ENCODE measurements around the gene PA2G4.
A peak's percentile ranks its signal among the peaks of the same experiment; 100 is the strongest.

Gene PA2G4

DNA sequence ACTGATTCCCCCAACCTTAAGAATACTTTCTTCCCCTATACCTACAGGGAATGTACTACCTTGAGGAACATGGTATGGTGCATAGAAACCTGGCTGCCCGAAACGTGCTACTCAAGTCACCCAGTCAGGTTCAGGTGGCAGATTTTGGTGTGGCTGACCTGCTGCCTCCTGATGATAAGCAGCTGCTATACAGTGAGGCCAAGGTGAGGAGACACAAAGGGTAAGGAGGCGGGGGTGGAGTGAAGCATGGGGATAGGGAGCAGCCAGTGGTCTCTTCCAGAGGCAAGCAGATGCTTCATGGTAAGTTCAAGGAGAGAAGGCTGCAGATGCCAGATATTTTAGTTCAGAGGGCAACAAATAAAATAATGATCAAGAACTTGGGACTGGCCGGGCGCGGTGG lies 6.6 kb upstream of the PA2G4 start:
- Histone ChIP-seq H3K27ac (ENCODE audit: low read depth, low read length) (no peak overlapping the region), H3K9ac (ENCODE audit: low read depth in 1 of 2, low read length in 2 of 2) (no peak overlapping the region), H3K4me1 (ENCODE audit: control insufficient read depth in 1 of 2, insufficient read depth in 2 of 2, low read length in 2 of 2) (peaks cover 8 to 25% of the 10 kb centered on the region in 2 donors), H3K27me3 (ENCODE audit: control insufficient read depth in 1 of 2, insufficient read depth in 2 of 2, low read length in 2 of 2) (no peaks in the 10 kb centered on the region), H3K4me3 (ENCODE audit: low read depth in 1 of 2, low read length in 2 of 2) (no peak overlapping the region), H3K36me3 (ENCODE audit: control insufficient read depth in 1 of 2, insufficient read depth in 2 of 2, low read length in 2 of 2) (peaks cover 35 to 72% of the 10 kb centered on the region in 2 donors), H3K9me3 (ENCODE audit: control insufficient read depth in 1 of 2, low read length in 2 of 2) (no peaks in the 10 kb centered on the region)

DNA sequence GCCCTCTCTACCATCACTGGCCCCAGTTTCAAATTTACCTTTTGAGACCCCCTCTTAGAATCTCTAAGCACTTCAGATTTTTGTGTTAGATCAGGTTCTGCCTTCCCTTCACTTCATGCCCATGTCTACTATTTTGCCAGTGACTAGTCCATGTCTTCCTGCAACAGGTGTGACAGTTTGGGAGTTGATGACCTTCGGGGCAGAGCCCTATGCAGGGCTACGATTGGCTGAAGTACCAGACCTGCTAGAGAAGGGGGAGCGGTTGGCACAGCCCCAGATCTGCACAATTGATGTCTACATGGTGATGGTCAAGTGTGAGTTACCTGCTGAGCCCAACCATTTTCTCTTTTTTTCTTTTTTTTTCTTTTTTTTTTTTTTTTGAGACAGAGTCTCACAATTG lies 5.8 kb upstream of the PA2G4 start:
- Histone ChIP-seq H3K36me3 (ENCODE audit: control insufficient read depth in 1 of 2, insufficient read depth in 2 of 2, low read length in 2 of 2) (peaks cover 27 to 63% of the 10 kb centered on the region in 2 donors), H3K27ac (ENCODE audit: low read depth, low read length) (no peak overlapping the region), H3K4me3 (ENCODE audit: low read depth in 1 of 2, low read length in 2 of 2) (no peak overlapping the region), H3K27me3 (ENCODE audit: control insufficient read depth in 1 of 2, insufficient read depth in 2 of 2, low read length in 2 of 2) (no peaks in the 10 kb centered on the region), H3K9ac (ENCODE audit: low read depth in 1 of 2, low read length in 2 of 2) (no peak overlapping the region), H3K4me1 (ENCODE audit: control insufficient read depth in 1 of 2, insufficient read depth in 2 of 2, low read length in 2 of 2) (peaks cover 15 to 33% of the 10 kb centered on the region in 2 donors), H3K9me3 (ENCODE audit: control insufficient read depth in 1 of 2, low read length in 2 of 2) (no peaks in the 10 kb centered on the region)

DNA sequence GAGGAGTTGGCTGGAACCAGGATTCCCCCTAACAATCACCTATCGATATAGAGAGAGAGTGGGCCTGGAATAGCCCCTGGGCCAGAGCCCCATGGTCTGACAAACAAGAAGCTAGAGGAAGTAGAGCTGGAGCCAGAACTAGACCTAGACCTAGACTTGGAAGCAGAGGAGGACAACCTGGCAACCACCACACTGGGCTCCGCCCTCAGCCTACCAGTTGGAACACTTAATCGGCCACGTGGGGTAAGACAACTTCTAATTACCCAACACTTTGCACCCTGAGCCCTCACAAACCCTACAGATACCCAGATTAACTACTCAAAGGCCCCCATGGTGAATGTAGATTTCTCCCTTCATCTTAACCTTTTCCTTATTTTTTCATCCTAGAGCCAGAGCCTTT lies 4.6 kb upstream of the PA2G4 start:
- H3K27ac ChIP-seq (ENCODE audit: low read depth, low read length): no peak overlapping the region
- no peak overlapping the region for H3K4me3 ChIP-seq (ENCODE audit: low read depth in 1 of 2, low read length in 2 of 2)
- H3K27me3 ChIP-seq (ENCODE audit: control insufficient read depth in 1 of 2, insufficient read depth in 2 of 2, low read length in 2 of 2): no peaks in the 10 kb centered on the region
- no peaks in the 10 kb centered on the region for H3K9me3 ChIP-seq (ENCODE audit: control insufficient read depth in 1 of 2, low read length in 2 of 2)
- no peak overlapping the region for H3K9ac ChIP-seq (ENCODE audit: low read depth in 1 of 2, low read length in 2 of 2)
- peaks cover 24 to 53% of the 10 kb centered on the region in 2 donors for H3K36me3 ChIP-seq (ENCODE audit: control insufficient read depth in 1 of 2, insufficient read depth in 2 of 2, low read length in 2 of 2)
- peaks cover 16 to 36% of the 10 kb centered on the region in 2 donors for H3K4me1 ChIP-seq (ENCODE audit: control insufficient read depth in 1 of 2, insufficient read depth in 2 of 2, low read length in 2 of 2)

DNA sequence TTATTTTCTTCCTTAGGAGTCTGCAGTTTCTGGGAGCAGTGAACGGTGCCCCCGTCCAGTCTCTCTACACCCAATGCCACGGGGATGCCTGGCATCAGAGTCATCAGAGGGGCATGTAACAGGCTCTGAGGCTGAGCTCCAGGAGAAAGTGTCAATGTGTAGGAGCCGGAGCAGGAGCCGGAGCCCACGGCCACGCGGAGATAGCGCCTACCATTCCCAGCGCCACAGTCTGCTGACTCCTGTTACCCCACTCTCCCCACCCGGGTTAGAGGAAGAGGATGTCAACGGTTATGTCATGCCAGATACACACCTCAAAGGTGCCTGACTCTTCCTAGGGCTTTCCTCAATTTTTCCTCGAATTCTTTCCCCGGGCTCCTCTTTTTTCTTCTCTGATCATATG lies 3.3 kb upstream of the PA2G4 start:
- peaks cover 27 to 40% of the 10 kb centered on the region in 2 donors for H3K4me1 ChIP-seq (ENCODE audit: control insufficient read depth in 1 of 2, insufficient read depth in 2 of 2, low read length in 2 of 2)
- no peaks in the 10 kb centered on the region for H3K27me3 ChIP-seq (ENCODE audit: control insufficient read depth in 1 of 2, insufficient read depth in 2 of 2, low read length in 2 of 2)
- H3K9ac ChIP-seq (ENCODE audit: low read depth in 1 of 2, low read length in 2 of 2): no peak overlapping the region
- H3K36me3 ChIP-seq (ENCODE audit: control insufficient read depth in 1 of 2, insufficient read depth in 2 of 2, low read length in 2 of 2): peaks cover 17 to 43% of the 10 kb centered on the region in 2 donors
- H3K4me3 ChIP-seq (ENCODE audit: low read depth in 1 of 2, low read length in 2 of 2): no peak overlapping the region
- H3K9me3 ChIP-seq (ENCODE audit: control insufficient read depth in 1 of 2, low read length in 2 of 2): no peaks in the 10 kb centered on the region
- H3K27ac ChIP-seq (ENCODE audit: low read depth, low read length): no peak overlapping the region

GRCh38 chr12:56102683-56103065 lies 1.7 kb upstream of the PA2G4 start:
- peaks cover 15 to 41% of the 10 kb centered on the region in 2 donors for H3K36me3 ChIP-seq (ENCODE audit: control insufficient read depth in 1 of 2, insufficient read depth in 2 of 2, low read length in 2 of 2)
- no peak overlapping the region for H3K27ac ChIP-seq (ENCODE audit: low read depth, low read length)
- H3K9ac ChIP-seq (ENCODE audit: low read depth in 1 of 2, low read length in 2 of 2): no peak overlapping the region
- no peak overlapping the region for H3K4me3 ChIP-seq (ENCODE audit: low read depth in 1 of 2, low read length in 2 of 2)
- H3K9me3 ChIP-seq (ENCODE audit: control insufficient read depth in 1 of 2, low read length in 2 of 2): no peaks in the 10 kb centered on the region
- H3K4me1 ChIP-seq (ENCODE audit: control insufficient read depth in 1 of 2, insufficient read depth in 2 of 2, low read length in 2 of 2): peaks cover 30 to 39% of the 10 kb centered on the region in 2 donors
- no peaks in the 10 kb centered on the region for H3K27me3 ChIP-seq (ENCODE audit: control insufficient read depth in 1 of 2, insufficient read depth in 2 of 2, low read length in 2 of 2)

GRCh38 chr12:56103066-56103711 lies 1.2 kb upstream of the PA2G4 start:
- Histone ChIP-seq H3K9ac (ENCODE audit: low read depth in 1 of 2, low read length in 2 of 2) (peak overlapping the region; percentile 60 to 65), H3K27me3 (ENCODE audit: control insufficient read depth in 1 of 2, insufficient read depth in 2 of 2, low read length in 2 of 2) (no peaks in the 10 kb centered on the region), H3K4me3 (ENCODE audit: low read depth in 1 of 2, low read length in 2 of 2) (peak overlapping the region; percentile 64 to 84), H3K9me3 (ENCODE audit: control insufficient read depth in 1 of 2, low read length in 2 of 2) (no peaks in the 10 kb centered on the region), H3K4me1 (ENCODE audit: control insufficient read depth in 1 of 2, insufficient read depth in 2 of 2, low read length in 2 of 2) (peaks cover 30 to 39% of the 10 kb centered on the region in 2 donors), H3K27ac (ENCODE audit: low read depth, low read length) (no peak overlapping the region), H3K36me3 (ENCODE audit: control insufficient read depth in 1 of 2, insufficient read depth in 2 of 2, low read length in 2 of 2) (peaks cover 18 to 44% of the 10 kb centered on the region in 2 donors)

- Histone ChIP-seq H3K27me3 (ENCODE audit: control insufficient read depth in 1 of 2, insufficient read depth in 2 of 2, low read length in 2 of 2) (no peaks in the 10 kb centered on the region), H3K9ac (ENCODE audit: low read depth in 1 of 2, low read length in 2 of 2) (peak overlapping the region; percentile 60 to 65), H3K4me3 (ENCODE audit: low read depth in 1 of 2, low read length in 2 of 2) (peak overlapping the region; percentile 64 to 84), H3K4me1 (ENCODE audit: control insufficient read depth in 1 of 2, insufficient read depth in 2 of 2, low read length in 2 of 2) (peaks cover 26 to 39% of the 10 kb centered on the region in 2 donors), H3K9me3 (ENCODE audit: control insufficient read depth in 1 of 2, low read length in 2 of 2) (no peaks in the 10 kb centered on the region), H3K36me3 (ENCODE audit: control insufficient read depth in 1 of 2, insufficient read depth in 2 of 2, low read length in 2 of 2) (peaks cover 20 to 48% of the 10 kb centered on the region in 2 donors), H3K27ac (ENCODE audit: low read depth, low read length) (peak overlapping the region; percentile 90)
These were observed 593 bp upstream of the PA2G4 start for GRCh38 chr12:56103823-56104108.

DNA sequence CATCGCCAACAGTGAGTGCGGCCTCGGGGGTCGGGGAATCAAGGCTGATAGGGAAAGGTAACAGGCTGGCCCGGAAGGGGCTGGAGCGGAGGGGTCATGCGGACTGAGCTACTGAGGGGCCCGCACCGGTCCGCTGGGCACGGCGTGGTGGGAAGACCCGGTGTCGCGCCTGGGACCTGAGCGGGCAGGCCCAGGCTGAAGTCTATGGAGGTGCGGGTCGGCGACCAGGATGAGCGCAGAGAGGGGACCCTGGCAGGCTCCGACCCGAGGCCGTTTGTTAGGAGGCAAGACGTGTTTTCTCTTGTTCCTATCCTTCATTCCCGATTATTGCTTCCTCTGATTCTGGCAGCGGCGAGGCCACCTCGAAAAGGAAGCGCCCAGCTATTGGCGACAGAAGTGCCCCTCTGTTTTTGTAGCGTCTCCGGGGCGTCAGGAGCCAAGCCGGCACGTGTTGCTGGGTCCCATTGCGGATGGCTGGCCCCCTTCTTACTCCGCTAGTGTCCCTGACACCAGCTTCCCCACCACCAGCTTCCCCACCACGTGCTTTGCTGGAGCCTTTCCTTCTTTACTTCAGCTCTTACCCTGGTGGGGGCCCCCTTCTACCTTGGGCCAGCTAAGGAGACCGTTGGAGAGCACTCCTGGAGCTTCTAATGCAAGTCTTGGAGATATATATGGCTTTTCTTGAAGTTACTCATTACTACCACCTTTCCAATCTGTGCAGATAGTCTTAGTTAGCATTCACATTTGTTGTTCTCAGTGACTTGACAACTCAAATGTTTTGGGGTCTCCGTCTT lies 653 bp downstream of the PA2G4 start:
- H3K9ac ChIP-seq (ENCODE audit: low read depth in 1 of 2, low read length in 2 of 2): peak overlapping the region; percentile 89 to 96
- peaks cover 22 to 28% of the 10 kb centered on the region in 2 donors for H3K4me1 ChIP-seq (ENCODE audit: control insufficient read depth in 1 of 2, insufficient read depth in 2 of 2, low read length in 2 of 2)
- H3K36me3 ChIP-seq (ENCODE audit: control insufficient read depth in 1 of 2, insufficient read depth in 2 of 2, low read length in 2 of 2): peaks cover 25 to 49% of the 10 kb centered on the region in 2 donors
- no peaks in the 10 kb centered on the region for H3K9me3 ChIP-seq (ENCODE audit: control insufficient read depth in 1 of 2, low read length in 2 of 2)
- peak overlapping the region; percentile 84 to 89 for H3K4me3 ChIP-seq (ENCODE audit: low read depth in 1 of 2, low read length in 2 of 2)
- H3K27ac ChIP-seq (ENCODE audit: low read depth, low read length): peak overlapping the region; percentile 90
- H3K27me3 ChIP-seq (ENCODE audit: control insufficient read depth in 1 of 2, insufficient read depth in 2 of 2, low read length in 2 of 2): no peaks in the 10 kb centered on the region

DNA sequence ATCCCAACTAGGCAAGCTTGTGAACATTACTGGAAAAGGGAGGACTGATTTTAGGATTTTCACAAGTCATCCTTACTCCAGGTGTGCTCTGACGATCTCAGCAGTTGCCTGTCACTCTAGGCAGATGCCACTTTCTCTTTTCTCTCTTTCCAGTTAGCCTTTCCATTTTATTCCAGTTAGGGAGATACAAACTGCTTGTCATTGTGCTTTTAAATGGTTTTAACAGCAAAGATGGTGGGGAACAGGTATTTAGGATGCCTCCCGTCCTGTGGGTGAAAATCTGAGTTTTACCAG lies 1.2 kb downstream of the PA2G4 start:
- no peaks in the 10 kb centered on the region for H3K27me3 ChIP-seq (ENCODE audit: control insufficient read depth in 1 of 2, insufficient read depth in 2 of 2, low read length in 2 of 2)
- H3K4me1 ChIP-seq (ENCODE audit: control insufficient read depth in 1 of 2, insufficient read depth in 2 of 2, low read length in 2 of 2): peaks cover 22 to 27% of the 10 kb centered on the region in 2 donors
- H3K36me3 ChIP-seq (ENCODE audit: control insufficient read depth in 1 of 2, insufficient read depth in 2 of 2, low read length in 2 of 2): peaks cover 29 to 54% of the 10 kb centered on the region in 2 donors
- H3K9me3 ChIP-seq (ENCODE audit: control insufficient read depth in 1 of 2, low read length in 2 of 2): no peaks in the 10 kb centered on the region
- no peak overlapping the region for H3K27ac ChIP-seq (ENCODE audit: low read depth, low read length)
- H3K4me3 ChIP-seq (ENCODE audit: low read depth in 1 of 2, low read length in 2 of 2): peak overlapping the region; percentile 84 to 89
- H3K9ac ChIP-seq (ENCODE audit: low read depth in 1 of 2, low read length in 2 of 2): peak overlapping the region; percentile 89 to 96

GRCh38 chr12:56107242-56107641 lies 2.9 kb downstream of the PA2G4 start:
- Histone ChIP-seq H3K4me3 (ENCODE audit: low read depth in 1 of 2, low read length in 2 of 2) (no peak overlapping the region), H3K9me3 (ENCODE audit: control insufficient read depth in 1 of 2, low read length in 2 of 2) (no peaks in the 10 kb centered on the region), H3K4me1 (ENCODE audit: control insufficient read depth in 1 of 2, insufficient read depth in 2 of 2, low read length in 2 of 2) (peaks cover 22 to 25% of the 10 kb centered on the region in 2 donors), H3K36me3 (ENCODE audit: control insufficient read depth in 1 of 2, insufficient read depth in 2 of 2, low read length in 2 of 2) (peaks cover 34 to 55% of the 10 kb centered on the region in 2 donors), H3K27ac (ENCODE audit: low read depth, low read length) (no peak overlapping the region), H3K27me3 (ENCODE audit: control insufficient read depth in 1 of 2, insufficient read depth in 2 of 2, low read length in 2 of 2) (no peaks in the 10 kb centered on the region), H3K9ac (ENCODE audit: low read depth in 1 of 2, low read length in 2 of 2) (no peak overlapping the region)
